ENCODE results near the gene GRM5.
"Not testable (repeated sequence)": the region's sequence is repeated elsewhere in the genome, so short reads cannot be mapped to it uniquely, and the experiment has no call there.

GRM5 gene

GRCh38 chr11:88535266-88535665, 530.5 kb downstream of the GRM5 start:
- FAIRE-seq (peak; percentile 57), DNase-seq (ENCODE audit: insufficient read length) (no peak)
- no peak for TF ChIP-seq POLR2AphosphoS5 (IDR thresholded peaks at IDR 0.05; ENCODE audit: low read depth, low read length)
- TF ChIP-seq TAF1 (IDR thresholded peaks at IDR 0.05; ENCODE audit: borderline replicate concordance, low read depth, low read length) = no peak
- no peak for TF ChIP-seq POLR2A (IDR thresholded peaks at IDR 0.05; ENCODE audit: low read depth, low read length)

- not testable (repeated sequence) for DNase-seq (ENCODE audit: insufficient read length); FAIRE-seq
These were observed 531.1 kb downstream of the GRM5 start for GRCh38 chr11:88534706-88535105.

- TF ChIP-seq POLR2AphosphoS5 (IDR thresholded peaks at IDR 0.05; ENCODE audit: low read depth, low read length) = no peak
- no peak for TF ChIP-seq TAF1 (IDR thresholded peaks at IDR 0.05; ENCODE audit: borderline replicate concordance, low read depth, low read length)
- no peak for TF ChIP-seq POLR2A (IDR thresholded peaks at IDR 0.05; ENCODE audit: low read depth, low read length)
- no peak for DNase-seq (ENCODE audit: insufficient read length)
- FAIRE-seq = no peak
These were observed 531.6 kb downstream of the GRM5 start for GRCh38 chr11:88534185-88534584.

GRCh38 chr11:88533001-88533400, 532.8 kb downstream of the GRM5 start:
- DNase-seq (ENCODE audit: insufficient read length) (no peak), FAIRE-seq (no peak)
- TF ChIP-seq POLR2A (IDR thresholded peaks at IDR 0.05; ENCODE audit: low read depth, low read length) (no peak), TAF1 (IDR thresholded peaks at IDR 0.05; ENCODE audit: borderline replicate concordance, low read depth, low read length) (no peak), POLR2AphosphoS5 (IDR thresholded peaks at IDR 0.05; ENCODE audit: low read depth, low read length) (no peak)

GRCh38 chr11:88531831-88532230, 534.0 kb downstream of the GRM5 start:
- no peak for FAIRE-seq
- TF ChIP-seq TAF1 (IDR thresholded peaks at IDR 0.05; ENCODE audit: borderline replicate concordance, low read depth, low read length) = no peak
- TF ChIP-seq POLR2A (IDR thresholded peaks at IDR 0.05; ENCODE audit: low read depth, low read length) = no peak
- no peak for TF ChIP-seq POLR2AphosphoS5 (IDR thresholded peaks at IDR 0.05; ENCODE audit: low read depth, low read length)
- DNase-seq (ENCODE audit: insufficient read length) = no peak

GRCh38 chr11:88529426-88529825, 536.4 kb downstream of the GRM5 start:
- TF ChIP-seq POLR2A (IDR thresholded peaks at IDR 0.05; ENCODE audit: low read depth, low read length) (no peak), TAF1 (IDR thresholded peaks at IDR 0.05; ENCODE audit: borderline replicate concordance, low read depth, low read length) (no peak), POLR2AphosphoS5 (IDR thresholded peaks at IDR 0.05; ENCODE audit: low read depth, low read length) (no peak)
- DNase-seq (ENCODE audit: insufficient read length) (no peak), FAIRE-seq (no peak)

- DNase-seq (ENCODE audit: insufficient read length) (no peak), FAIRE-seq (peak; percentile 9)
- TF ChIP-seq POLR2A (IDR thresholded peaks at IDR 0.05; ENCODE audit: low read depth, low read length) (no peak), POLR2AphosphoS5 (IDR thresholded peaks at IDR 0.05; ENCODE audit: low read depth, low read length) (no peak), TAF1 (IDR thresholded peaks at IDR 0.05; ENCODE audit: borderline replicate concordance, low read depth, low read length) (no peak)
These were observed 542.3 kb downstream of the GRM5 start for GRCh38 chr11:88523386-88524071.

GRCh38 chr11:88522624-88523385, 543.0 kb downstream of the GRM5 start:
- DNase-seq (ENCODE audit: insufficient read length) (no peak), FAIRE-seq (no peak)
- TF ChIP-seq POLR2AphosphoS5 (IDR thresholded peaks at IDR 0.05; ENCODE audit: low read depth, low read length) (no peak), TAF1 (IDR thresholded peaks at IDR 0.05; ENCODE audit: borderline replicate concordance, low read depth, low read length) (no peak), POLR2A (IDR thresholded peaks at IDR 0.05; ENCODE audit: low read depth, low read length) (no peak)

- no peak for DNase-seq (ENCODE audit: insufficient read length)
- TF ChIP-seq POLR2A (IDR thresholded peaks at IDR 0.05; ENCODE audit: low read depth, low read length) (no peak), TAF1 (IDR thresholded peaks at IDR 0.05; ENCODE audit: borderline replicate concordance, low read depth, low read length) (no peak), POLR2AphosphoS5 (IDR thresholded peaks at IDR 0.05; ENCODE audit: low read depth, low read length) (no peak)
- FAIRE-seq = no peak
These were observed 544.0 kb downstream of the GRM5 start for GRCh38 chr11:88521799-88522201.

- FAIRE-seq (no peak), DNase-seq (ENCODE audit: insufficient read length) (no peak)
- TF ChIP-seq POLR2AphosphoS5 (IDR thresholded peaks at IDR 0.05; ENCODE audit: low read depth, low read length) (no peak), TAF1 (IDR thresholded peaks at IDR 0.05; ENCODE audit: borderline replicate concordance, low read depth, low read length) (no peak), POLR2A (IDR thresholded peaks at IDR 0.05; ENCODE audit: low read depth, low read length) (no peak)
These were observed 544.4 kb downstream of the GRM5 start for GRCh38 chr11:88521399-88521798.

GRCh38 chr11:88520391-88520790, 545.4 kb downstream of the GRM5 start:
- DNase-seq (ENCODE audit: insufficient read length) = no peak
- TF ChIP-seq POLR2AphosphoS5 (IDR thresholded peaks at IDR 0.05; ENCODE audit: low read depth, low read length) (no peak), POLR2A (IDR thresholded peaks at IDR 0.05; ENCODE audit: low read depth, low read length) (no peak), TAF1 (IDR thresholded peaks at IDR 0.05; ENCODE audit: borderline replicate concordance, low read depth, low read length) (no peak)
- peak; percentile 42 for FAIRE-seq

- no peak for TF ChIP-seq POLR2AphosphoS5 (IDR thresholded peaks at IDR 0.05; ENCODE audit: low read depth, low read length)
- TF ChIP-seq TAF1 (IDR thresholded peaks at IDR 0.05; ENCODE audit: borderline replicate concordance, low read depth, low read length) = no peak
- TF ChIP-seq POLR2A (IDR thresholded peaks at IDR 0.05; ENCODE audit: low read depth, low read length) = no peak
- DNase-seq (ENCODE audit: insufficient read length) (no peak), FAIRE-seq (no peak)
These were observed 550.8 kb downstream of the GRM5 start for GRCh38 chr11:88515002-88515401.
